GDM1 (cell line): ENCODE data around the gene TBC1D17.

Experiments
- DNase-seq: peaks from one replicate; lab custom pipeline; 2025; lab: John Stamatoyannopoulos, UW

The TBC1D17 gene

DNA sequence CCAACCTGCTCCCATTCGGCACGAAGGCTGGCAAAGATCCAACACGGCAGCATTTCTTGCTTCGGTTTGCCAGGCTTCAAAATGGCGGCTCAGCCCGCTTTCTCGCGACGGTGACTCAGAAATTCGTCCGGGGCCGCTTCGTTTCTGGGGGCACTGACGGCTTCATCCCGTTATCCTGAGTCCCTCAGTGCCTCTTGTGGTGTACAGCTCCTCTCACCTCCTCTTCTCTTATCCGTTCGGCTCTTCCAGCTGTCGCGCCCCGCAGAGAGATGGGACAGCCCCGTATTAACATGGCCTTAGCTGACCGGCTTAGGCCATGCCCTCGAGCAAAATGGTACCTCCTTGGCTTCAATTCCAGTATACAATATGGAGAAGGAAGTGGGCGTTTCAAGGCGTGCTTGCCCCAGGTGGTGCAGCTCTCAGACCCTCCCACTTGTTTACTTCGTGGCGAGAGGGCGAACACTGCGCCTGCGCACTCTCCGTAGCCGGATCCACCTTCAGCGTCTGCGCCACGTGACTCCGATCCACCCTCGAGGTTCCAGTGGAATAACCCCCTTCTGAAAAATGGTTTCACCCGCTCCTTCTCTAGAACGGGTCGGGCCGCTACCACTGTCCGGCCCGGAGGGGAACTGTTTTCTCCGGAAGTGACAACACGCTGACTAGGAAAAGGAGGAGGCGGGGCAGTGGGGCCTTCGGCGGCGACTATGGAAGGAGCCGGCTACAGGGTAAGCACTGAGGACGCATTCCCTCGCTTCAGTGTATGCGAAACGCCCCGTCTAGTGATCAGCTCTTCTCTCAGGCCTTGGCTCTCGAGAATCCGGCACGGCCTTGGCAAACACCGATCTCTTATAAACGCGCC lies at the start of gene TBC1D17, which contains the start of gene AKT1S1:
Gene TBC1D17, plus strand, starts transcription at position 683 of the 859 bp plus-strand sequence. Its CDS starts 22 bp downstream, at position 705.
Gene AKT1S1, minus strand, starts transcription at position 336 of the 859 bp plus-strand sequence. CDS start 4,060 bp downstream, outside the sequence.
- DNase-seq: peak; percentile 100

DNA sequence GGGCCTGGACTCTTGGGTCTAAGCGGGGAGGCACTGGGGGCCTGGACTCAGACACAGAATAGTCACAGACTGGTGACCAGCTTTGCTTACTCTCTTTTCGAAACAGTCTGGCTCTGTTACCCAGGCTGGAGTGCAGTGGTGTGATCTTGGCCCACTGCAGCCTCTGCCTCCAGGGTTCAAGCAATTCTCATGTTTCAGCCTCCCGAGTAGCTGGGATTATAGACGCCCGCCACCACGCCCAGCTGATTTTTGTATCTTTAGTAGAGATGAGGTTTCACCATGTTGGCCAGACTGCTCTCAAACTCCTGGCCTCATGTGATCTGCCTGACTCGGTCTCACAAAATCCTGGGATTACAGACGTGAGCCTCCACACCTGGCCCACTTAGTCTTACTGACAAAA lies 48.3 kb upstream of the TBC1D17 start:
- no peak for DNase-seq

- no peak for DNase-seq
Observed at GRCh38 chr19:49829721-49830120, 47.8 kb upstream of the TBC1D17 start.

DNA sequence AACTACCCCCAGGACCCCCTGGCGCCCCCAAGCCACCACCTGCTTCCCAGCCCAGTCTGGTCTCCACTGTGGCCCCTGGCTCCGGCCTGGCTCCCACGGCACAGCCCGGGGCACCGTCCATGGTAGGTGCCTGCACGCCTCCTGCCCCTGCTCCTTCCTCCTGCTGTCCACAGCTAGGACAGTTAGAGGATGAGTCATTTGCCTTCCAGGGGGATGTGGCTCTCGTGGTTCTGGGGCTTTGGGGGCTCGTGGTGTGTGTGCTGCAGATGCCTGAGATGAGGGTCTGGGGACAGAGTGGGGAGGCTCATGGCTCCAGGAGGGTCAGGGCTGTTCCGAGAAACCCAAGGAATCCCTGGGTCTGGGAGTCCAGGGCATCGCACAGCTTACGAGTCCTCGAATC lies 46.7 kb upstream of the TBC1D17 start:
- no peak for DNase-seq

GRCh38 chr19:49831592-49831991 lies 45.9 kb upstream of the TBC1D17 start:
- no peak for DNase-seq

- no peak for DNase-seq
Observed at GRCh38 chr19:49832556-49832955, 44.9 kb upstream of the TBC1D17 start.

DNA sequence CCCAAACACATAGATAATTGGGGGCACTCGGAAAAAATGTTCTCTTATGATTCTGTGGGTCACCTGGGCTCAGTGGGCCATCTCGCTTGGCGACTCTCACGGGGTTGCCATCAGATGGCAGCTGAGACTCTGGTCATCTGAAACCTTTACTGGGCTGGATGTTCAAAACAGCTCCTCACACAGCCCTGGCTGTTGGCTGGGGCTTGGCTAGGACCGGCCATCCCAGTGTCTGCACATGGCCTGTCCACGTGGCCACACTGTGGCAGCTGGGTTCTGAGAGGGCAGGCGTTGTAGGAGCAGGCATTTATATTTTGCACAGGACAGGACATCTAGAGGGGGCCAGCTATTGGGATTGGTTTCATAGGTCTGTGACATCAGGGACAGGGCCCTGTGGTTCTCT lies 43.9 kb upstream of the TBC1D17 start:
- DNase-seq: no peak

- DNase-seq: no peak
Observed at GRCh38 chr19:49835562-49835961, 41.9 kb upstream of the TBC1D17 start.

DNA sequence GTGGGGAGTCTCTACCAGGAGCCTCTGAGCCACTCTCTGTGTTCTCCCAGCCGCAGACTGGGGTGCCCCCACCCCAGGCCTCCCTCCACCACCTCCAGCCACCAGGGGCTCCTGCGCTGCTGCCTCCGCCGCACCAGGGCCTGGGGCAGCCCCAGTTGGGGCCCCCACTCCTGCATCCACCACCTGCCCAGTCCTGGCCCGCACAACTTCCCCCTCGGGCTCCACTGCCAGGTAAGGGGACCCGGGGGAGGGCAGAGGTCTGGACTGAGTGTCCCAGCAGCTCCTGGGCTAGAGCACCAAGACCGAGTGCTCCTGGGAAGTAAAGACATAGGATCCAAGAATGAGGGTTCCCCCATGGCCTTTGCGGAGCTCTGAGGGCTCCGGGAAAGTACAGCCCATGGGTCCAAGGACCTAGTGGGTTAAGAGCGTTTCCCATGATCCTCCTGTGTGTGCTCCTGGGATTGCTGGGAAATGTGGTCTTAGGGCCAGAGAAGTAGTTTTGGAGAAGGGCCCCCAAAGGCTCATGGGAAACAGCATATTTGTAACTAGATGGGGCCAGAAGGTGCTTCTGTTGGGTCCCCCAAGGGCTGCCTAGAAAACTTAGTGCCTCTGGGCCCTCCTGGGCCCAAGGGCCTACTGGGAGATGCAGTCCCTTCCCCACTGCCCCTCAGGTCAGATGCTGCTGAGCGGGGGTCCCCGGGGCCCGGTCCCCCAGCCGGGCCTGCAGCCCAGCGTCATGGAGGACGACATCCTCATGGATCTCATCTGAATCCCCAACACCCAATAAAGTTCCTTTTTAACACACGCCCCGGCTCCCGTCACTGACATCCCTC lies 41.1 kb upstream of the TBC1D17 start:
- no peak for DNase-seq

- no peak for DNase-seq
Observed at GRCh38 chr19:49837009-49837310, 40.5 kb upstream of the TBC1D17 start.

DNA sequence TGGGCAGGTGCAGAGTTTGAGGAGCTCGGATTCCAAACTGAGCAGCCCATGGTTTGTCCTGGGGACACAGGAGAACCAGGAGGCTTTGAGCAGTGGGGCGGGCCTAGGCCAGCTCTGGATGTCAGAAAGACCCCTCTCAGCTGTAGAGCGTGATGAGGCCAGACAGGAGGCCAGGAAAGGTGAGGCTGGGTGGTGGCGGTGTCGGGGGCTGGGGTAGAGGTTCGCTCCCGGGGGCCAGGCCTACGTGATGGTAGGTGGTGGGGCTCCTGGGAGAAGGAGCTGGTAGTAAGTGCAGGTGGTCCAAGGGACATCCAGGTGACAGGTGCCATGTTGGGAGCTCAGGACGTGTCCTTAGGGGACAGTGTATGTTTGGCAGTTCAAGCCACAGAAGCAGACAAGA lies 40.1 kb upstream of the TBC1D17 start:
- DNase-seq: no peak

DNA sequence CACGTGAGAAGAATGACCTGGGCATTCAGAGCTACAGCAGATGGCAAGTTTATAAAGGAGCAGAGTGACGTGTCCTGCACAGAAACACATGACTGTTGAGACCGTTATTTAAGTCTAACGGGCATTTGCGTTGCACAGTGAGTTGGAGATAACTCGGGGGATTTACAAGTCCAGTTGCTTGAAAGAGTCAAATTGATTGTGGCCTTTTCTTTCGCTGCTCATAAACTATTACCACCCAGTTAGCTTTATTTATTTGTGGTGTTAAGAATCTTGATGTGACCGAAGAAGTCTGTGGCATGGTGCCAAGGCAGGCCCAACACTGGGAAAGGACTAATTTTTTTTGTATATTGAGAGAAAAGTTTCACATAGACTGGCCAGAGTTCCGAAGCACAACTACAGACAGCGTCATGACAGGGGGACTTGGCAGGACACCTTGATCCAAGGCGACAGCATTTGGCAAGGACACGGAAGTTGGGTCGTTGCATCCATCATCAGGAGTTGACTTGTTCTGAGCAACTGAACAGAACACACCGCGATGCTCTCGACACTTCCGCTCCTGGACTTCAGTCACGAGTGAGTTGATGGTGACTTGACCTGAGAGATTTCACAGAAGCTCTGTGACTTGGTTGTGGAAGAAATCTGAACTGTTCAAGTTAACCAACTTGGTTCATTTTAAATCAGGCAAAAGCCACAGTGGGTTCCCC lies 38.5 kb upstream of the TBC1D17 start:
- no peak for DNase-seq

GRCh38 chr19:49839713-49840112 lies 37.8 kb upstream of the TBC1D17 start:
- no peak for DNase-seq

GRCh38 chr19:49840321-49840720 lies 37.2 kb upstream of the TBC1D17 start:
- DNase-seq: no peak

- no peak for DNase-seq
Observed at GRCh38 chr19:49840736-49841249, 36.7 kb upstream of the TBC1D17 start.

DNA sequence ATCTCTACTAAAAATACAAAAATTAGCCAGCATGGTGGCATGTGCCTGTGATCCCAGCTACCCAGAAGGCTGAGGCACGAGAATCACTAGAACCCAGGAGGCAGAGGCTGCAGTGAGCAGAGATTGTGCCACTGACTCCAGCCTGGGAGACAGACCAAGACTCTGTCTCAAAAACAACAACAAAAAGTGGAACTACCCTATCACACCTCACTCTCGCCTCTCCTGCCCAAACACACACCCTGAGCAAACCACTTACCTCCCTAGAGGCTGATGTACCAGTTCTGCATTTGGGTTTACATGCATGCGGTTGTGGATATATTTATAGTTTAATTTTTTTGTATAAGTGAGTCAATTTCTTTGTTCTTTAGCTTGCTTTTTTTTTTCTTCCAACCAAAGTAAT lies 34.2 kb upstream of the TBC1D17 start:
- no peak for DNase-seq

DNA sequence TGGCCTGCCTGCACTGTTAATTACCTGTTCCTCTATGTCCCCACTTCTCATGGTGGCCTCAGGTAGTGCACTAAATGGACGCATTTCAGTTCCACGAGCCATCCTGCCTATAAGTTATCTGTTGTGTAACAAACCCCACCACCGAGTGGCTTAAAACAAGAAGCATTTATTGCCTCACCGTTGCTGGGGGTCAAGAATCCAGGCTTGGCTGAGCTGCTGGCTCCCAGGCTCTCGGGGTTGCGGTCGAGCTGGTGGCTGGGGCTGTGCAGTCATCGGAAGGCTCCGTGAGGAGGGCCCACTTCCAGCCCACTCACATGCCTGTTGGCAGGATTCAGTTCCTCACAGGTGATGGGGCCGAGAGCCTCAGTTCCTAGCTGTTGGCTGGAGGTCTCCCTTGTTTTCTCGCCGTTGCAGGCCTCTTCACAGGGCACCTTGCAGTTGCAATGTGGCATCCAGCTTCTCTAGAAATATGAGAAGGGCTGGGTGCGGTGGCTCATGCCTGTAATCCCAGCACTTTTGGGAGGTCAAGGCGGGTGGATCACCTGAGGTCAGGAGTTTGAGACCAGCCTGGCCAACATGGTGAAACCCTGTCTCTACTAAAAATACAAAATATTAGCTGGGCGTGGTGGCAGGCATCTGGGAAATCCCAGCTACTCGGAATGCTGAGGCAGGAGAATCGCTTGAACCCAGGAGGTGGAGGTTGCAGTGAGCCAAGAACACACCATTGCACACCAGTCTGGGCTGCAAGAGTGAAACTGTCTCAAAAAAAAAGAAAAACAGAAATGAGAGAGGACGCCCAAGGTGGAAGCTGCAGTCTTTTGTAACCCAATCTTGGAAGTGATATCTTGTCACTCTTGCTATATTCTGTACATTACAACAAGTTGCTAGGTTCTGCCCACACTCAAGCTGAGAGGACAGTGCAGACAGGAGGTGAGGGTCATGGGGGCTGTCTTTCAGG lies 33.1 kb upstream of the TBC1D17 start:
- no peak for DNase-seq

- DNase-seq: no peak
Observed at GRCh38 chr19:49845414-49845813, 32.1 kb upstream of the TBC1D17 start.

DNA sequence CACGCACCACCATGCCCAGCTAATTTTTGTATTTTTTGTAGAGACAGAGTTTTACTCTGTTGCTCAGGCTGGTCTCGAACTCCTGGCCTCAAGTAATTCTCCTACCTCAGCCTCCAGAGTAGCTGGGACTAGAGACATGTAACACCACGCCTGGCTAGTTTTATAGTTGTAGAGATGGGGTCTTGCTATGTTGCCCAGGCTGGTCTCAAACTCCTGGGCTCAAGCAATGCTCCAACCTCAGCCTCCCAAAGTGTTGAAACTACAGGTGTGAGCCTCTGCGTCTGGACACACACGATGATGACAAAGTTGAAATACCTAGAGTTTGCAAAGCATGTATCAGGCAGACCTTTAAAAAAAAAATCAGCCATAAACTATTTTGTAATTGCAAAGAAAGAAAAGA lies 31.1 kb upstream of the TBC1D17 start:
- no peak for DNase-seq

DNA sequence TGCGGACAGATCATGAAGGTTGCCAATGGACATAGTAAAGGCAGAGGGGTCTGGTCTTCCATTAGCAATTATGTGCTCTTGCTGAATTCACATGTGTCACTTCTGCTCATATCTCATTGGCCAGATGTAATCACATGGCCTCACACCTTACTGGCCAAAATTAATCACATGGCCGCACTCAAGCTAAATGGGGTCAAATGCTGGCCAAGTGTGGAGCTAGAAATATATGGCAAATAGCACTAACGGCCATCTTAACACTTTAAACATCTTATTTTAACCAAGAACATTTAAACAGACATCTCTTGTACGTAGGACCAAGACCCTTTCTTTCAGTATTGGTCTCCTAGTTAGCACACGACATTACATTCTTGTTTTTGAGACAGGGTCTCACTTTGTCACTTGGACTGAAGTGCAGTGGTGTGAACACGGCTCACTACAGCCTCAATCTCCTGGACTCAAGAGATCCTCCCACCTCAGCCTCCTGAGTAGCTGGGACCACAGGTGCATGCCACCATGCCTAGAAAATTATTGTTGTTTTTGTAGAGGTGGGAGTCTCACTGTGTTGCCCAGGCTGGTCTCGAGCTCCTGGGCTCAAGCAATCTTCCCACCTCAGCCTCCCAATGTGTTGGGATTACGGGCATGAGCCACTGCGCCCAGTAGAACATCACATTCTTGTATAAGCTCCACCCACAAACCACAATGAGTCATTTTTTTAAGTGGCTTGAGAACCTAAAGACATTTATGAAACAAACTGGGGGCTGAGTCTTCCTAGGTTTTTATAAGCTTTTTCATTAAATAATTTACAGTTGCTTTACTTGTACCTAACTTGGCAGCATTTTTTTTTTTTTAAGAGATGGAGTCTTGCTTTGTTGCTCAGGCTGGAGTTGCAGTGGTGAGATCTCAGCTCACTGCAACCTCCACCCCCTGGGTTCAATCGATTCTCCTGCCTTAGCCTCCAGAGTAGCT lies 29.5 kb upstream of the TBC1D17 start:
- no peak for DNase-seq
